PFSK-1 (cell line): ENCODE results near the gene MYOM3.

Source experiments
- FOXP2 ChIP-seq: optimal IDR thresholded peaks from 2 replicates; pipeline ENCODE3; 2011; ENCODE audit warnings: borderline replicate concordance, control low read depth, inconsistent platforms; ENCODE audit not compliant: insufficient read depth; ENCODE audit errors: extremely low read length, extremely low read depth
- POLR2AphosphoS5 ChIP-seq: IDR thresholded peaks from 2 replicates; pipeline ENCODE4 v1.6.1; 2012; ENCODE audit warnings: low read depth, mild to moderate bottlenecking, control low read depth, low read length, moderate library complexity
- REST ChIP-seq, 2 experiments: IDR thresholded peaks; 2 replicates each; pipeline versions ENCODE4 v1.6.1 to v1.8.0; 2011 to 2012; ENCODE audit warnings: low read depth in 2 of 2, low read length in 2 of 2, control low read depth in 1 of 2, inconsistent platforms in 1 of 2, mild to moderate bottlenecking in 1 of 2, moderate library complexity in 1 of 2; ENCODE audit not compliant: insufficient read depth in 1 of 2
- SIN3A ChIP-seq: IDR thresholded peaks from 2 replicates; pipeline ENCODE4 v1.6.1; 2012; ENCODE audit warnings: mild to moderate bottlenecking, low read length, moderate library complexity, borderline replicate concordance; ENCODE audit not compliant: insufficient read depth
- TAF1 ChIP-seq: IDR thresholded peaks from 2 replicates; pipeline ENCODE4 v1.6.1; 2012; ENCODE audit warnings: low read length, control low read depth, borderline replicate concordance; ENCODE audit not compliant: insufficient read depth

MYOM3 gene

DNA sequence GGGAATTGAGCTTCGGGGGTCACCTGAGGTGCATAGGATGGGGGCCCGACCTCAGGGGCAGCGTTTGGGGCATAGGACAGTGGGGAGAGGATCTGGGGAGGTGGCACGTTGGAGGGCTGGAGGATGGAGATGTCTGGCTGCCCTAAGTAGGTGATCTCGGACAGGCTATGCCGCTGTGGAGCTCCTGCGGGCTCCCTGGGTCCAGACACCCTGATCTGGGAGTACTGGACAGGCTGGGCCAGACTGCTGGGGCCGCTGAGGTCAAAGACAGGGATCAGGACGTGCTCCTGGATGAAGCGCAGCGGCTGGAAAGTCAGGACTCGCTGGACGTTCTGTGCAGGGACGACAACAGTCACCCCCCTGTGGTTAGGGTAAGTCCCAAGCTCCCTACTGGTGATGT lies 9.5 kb upstream of the MYOM3 start:
- TF ChIP-seq TAF1 (no peak), REST (IDR thresholded peaks at IDR 0.05; ENCODE audit: insufficient read depth in 1 of 2, low read depth in 2 of 2, low read length in 2 of 2) (no peak), POLR2AphosphoS5 (no peak), SIN3A (no peak), FOXP2 (no peak)

GRCh38 chr1:24120965-24121364 lies 9.0 kb upstream of the MYOM3 start:
- no peak for TF ChIP-seq TAF1
- no peak for TF ChIP-seq REST (IDR thresholded peaks at IDR 0.05; ENCODE audit: insufficient read depth in 1 of 2, low read depth in 2 of 2, low read length in 2 of 2)
- no peak for TF ChIP-seq POLR2AphosphoS5
- TF ChIP-seq FOXP2, result no peak
- TF ChIP-seq SIN3A, result no peak

GRCh38 chr1:24119859-24120756 lies 8.2 kb upstream of the MYOM3 start:
- TF ChIP-seq SIN3A (no peak), TAF1 (no peak), FOXP2 (no peak), REST (IDR thresholded peaks at IDR 0.05; ENCODE audit: insufficient read depth in 1 of 2, low read depth in 2 of 2, low read length in 2 of 2) (no peak), POLR2AphosphoS5 (no peak)

DNA sequence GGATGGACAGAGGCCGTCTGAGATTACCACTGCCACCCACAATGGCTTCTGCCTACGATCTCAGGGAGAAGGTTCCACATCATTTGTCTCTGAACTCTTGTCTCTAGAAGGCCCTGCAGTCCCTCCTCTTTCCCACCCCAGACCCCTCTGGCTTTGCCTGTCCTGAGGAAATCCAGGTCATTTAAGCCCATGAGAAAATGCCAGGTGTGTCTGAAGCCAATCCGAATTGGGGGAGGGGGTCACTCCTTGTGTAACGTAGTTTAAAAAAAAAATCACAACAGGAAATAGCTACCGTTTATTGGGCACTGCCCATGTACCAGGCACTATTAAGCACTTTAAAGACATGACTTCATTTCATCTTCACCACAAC lies 7.5 kb upstream of the MYOM3 start:
- no peak for TF ChIP-seq POLR2AphosphoS5

DNA sequence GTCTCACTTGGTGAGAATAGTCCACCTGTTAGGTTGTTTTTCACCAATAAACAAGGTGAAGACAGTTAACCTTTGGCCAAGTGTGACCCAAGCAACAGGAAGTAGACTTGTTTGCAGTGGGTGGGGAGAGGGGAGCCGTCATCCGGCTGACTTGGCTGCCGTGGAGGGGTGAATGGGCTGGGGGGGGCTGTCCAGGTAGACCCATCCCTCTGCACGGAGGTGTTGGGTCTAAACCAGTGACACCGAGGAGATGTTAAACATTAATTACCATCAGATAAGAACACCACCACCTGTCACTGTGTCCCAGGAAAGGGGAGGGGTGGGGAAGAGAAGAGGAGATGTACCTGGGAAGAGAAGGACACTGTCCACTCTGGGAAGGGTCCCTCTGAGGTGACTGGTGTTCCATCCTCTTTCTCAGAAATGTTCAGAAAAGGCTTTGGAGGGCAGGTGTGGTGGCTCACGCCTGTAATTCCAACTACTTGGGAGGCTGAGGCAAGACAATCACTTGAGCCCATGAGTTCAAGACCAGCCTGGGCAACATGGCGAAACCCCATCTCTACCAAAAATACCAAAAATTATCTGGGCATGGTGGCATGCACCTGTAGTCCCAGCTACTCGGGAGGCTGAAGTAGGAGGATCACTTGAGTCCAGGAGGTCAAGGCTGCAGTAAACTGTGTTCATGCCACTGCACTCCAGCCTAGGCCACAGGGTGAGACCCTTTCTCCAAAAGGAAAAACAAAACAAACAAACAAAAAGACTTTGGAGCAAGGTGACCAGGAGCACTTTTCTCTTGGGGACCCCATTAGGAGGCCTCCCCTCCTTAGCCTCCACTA lies 6.7 kb upstream of the MYOM3 start:
- TF ChIP-seq TAF1 (no peak), REST (IDR thresholded peaks at IDR 0.05; ENCODE audit: insufficient read depth in 1 of 2, low read depth in 2 of 2, low read length in 2 of 2) (no peak), FOXP2 (no peak), SIN3A (no peak), POLR2AphosphoS5 (no peak)
